Raji (cell line): Measurements from ENCODE around the gene KLF16.

Experiments used
- POLR2A ChIP-seq: IDR thresholded peaks from 2 replicates; pipeline ENCODE4 v1.6.1; 2011; ENCODE audit warnings: low read depth, low read length, control low read depth; ENCODE audit not compliant: insufficient read depth

KLF16 gene

GRCh38 chr19:1828279-1829238 is 34.8 kb downstream of the KLF16 start:
- TF ChIP-seq POLR2A = no peak

- TF ChIP-seq POLR2A = no peak
Observed at GRCh38 chr19:1827566-1828278, 35.7 kb downstream of the KLF16 start.

GRCh38 chr19:1826557-1827521 is 36.5 kb downstream of the KLF16 start:
- no peak for TF ChIP-seq POLR2A

DNA sequence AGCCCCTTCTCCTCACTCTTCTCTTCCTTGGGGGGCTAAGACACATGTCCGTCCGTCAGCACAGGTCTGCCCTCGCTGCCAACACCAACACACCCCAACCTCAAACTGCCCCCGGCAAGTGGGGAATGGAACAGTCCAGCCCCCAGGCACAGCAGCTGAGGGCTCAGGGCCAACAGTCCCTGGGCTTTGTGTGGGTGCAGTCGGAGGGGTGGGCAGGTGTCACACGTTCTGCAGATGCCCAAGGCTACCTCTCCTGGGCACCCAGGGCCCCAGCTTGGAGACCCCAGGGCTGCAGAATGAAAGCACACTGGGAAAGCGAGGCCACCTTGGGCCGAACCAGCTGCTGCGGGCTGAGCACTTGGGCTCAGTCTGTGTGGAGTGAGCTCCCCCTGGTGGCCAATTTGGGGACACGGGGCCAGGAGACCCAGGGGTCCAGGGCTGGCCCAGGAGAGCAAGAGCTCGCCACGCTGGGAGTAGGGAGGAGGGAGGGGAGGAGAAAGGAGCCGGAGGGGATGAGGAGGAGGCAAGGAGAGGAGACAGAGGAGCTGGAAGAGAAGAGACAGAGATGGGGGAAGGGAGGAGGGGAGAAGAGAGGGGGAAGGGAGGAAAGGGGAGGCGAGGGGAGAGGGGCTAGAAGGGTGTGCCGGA is 37.3 kb downstream of the KLF16 start:
- TF ChIP-seq POLR2A = no peak

GRCh38 chr19:1824252-1824622 is 39.1 kb downstream of the KLF16 start:
- no peak for TF ChIP-seq POLR2A

GRCh38 chr19:1823539-1824251 is 39.7 kb downstream of the KLF16 start:
- no peak for TF ChIP-seq POLR2A

DNA sequence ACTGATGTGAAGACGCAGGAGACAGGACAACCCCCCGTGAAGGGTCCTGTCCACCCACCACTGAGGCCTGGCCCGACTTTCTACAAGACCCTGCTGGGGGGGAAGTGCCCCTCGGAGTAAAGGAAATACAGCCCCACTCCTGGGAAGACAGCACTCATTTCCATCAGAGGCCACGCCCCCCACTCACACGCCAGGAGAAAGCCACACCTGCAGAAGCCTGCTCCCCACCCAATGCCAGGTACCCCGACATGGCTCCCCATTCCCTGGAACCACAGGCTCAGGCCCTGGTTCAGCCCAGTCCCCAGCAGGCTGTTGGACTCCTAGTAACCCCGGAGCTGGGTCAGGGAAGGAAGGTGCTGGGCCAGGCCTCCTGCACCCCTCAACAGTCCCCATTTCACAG is 40.4 kb downstream of the KLF16 start:
- no peak for TF ChIP-seq POLR2A

DNA sequence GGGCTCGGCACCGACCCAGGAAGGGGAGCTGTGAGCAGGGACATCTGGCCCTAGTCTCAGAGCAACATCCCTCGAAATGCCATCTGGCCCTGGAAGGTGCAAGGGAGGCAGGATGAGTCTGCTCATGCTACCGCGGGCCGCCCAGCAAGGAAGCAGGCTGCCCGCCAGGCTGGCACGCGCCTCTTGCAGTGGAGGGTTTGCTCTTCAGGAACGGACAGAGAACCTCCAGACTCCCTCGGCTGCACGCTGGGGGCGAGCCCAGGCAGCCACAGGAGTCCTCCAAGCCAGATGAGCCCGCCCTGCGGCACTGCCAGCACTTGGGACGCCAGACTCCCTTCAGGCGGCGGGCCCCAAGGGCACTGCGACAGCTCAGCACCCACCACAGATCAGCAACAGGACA is 41.2 kb downstream of the KLF16 start:
- no peak for TF ChIP-seq POLR2A

GRCh38 chr19:1819341-1820255 is 43.8 kb downstream of the KLF16 start:
- TF ChIP-seq POLR2A = no peak

DNA sequence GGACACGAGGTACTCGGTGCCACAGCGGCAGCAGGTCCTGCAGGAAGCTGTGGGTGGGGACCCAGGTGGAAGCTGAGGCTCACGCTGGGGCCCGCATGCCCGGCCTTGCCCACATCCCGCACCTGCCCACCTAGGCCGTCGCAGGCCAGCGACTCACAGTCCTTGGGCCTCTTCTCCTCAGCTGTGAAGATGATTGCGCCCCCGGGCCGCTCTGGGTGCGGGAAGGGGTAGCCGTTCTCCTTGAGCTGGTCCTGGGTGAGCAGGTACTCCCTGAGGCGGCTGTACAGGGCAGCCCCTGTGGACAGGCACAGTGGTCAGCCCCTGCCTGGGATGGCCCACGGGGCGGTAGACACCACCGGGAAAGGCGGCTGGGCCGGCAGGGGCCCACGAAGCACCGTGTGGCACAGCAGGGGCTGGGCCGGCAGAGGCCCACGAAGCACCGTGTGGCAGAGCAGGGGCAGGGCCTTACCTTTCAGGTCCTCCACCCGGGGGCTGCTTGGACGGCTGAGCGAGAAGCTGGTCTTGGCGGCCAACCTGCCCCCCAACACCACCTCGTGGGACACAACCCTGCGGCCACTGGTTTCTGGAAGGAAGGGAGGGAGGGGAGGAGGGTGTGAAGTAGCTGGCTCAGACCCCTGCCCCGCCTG is 44.7 kb downstream of the KLF16 start:
- TF ChIP-seq POLR2A = no peak

DNA sequence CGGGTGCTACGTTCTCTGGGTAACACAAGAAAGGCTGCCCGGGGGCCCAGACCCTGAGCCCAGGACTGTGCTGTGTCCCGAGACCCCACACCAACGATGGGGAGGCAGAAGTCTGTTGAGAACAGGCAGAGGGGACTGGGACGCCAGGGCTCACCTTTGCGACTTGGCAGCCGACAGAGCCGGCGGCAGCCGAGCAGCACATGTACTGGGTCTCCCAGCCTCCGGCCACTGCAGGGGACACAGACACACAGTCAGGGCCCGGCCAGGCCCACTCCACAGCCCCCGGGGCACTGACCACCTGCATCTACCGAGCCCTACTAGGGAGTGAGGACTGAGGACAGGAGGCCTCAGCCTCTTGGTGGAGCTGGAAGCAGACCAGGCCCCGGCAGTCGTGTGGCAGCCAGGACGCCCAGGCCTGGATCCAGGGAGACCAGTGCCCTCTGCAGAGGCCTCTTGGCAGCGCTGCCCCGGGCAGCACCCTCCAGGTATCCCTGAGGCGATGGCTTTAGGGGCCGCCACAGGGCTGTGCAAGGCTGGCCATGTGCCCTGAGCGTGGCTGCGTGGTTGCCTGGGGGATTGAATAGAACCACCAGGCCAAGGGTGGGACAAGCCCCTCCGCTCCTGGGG is 45.7 kb downstream of the KLF16 start:
- TF ChIP-seq POLR2A = no peak
